HG03064 (cell line): ENCODE measurements around the gene PRSS33.

Experiments
- ATAC-seq: cut with Tn5 transposase; IDR thresholded peaks from one replicate; pipeline ENCODE4 v1.9.1; 2021; ENCODE audit warnings: low read depth; ENCODE audit not compliant: unreplicated experiment

The PRSS33 gene

GRCh38 chr16:2745116-2745890 lies 42.1 kb downstream of the PRSS33 start:
- no peak for ATAC-seq

- no peak for ATAC-seq
Observed at GRCh38 chr16:2744711-2745110, 42.6 kb downstream of the PRSS33 start.

GRCh38 chr16:2743007-2743810 lies 44.2 kb downstream of the PRSS33 start:
- ATAC-seq, result no peak

GRCh38 chr16:2742323-2743006 lies 44.9 kb downstream of the PRSS33 start:
- no peak for ATAC-seq

DNA sequence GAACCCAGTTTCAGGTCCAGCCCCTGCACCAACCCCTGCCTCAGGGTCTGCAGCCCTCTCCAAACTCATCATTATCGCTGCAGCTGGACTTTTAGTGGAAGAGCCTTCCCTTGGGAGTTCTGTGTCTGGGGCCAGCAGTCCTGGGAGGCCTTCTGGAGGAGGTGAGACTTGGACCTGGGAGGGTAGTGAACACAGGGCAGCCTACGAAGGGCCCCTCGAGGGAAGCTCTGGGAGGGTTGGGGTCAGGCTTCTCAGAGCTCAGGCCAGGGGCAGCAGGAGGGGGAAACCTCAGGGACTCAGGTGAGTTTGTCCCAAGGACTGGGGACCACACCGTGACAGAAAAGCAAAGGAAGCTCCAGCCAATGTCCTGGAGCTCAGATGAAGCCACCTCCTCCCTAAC lies 46.2 kb downstream of the PRSS33 start:
- ATAC-seq, result no peak

- no peak for ATAC-seq
Observed at GRCh38 chr16:2740476-2740875, 46.9 kb downstream of the PRSS33 start.

DNA sequence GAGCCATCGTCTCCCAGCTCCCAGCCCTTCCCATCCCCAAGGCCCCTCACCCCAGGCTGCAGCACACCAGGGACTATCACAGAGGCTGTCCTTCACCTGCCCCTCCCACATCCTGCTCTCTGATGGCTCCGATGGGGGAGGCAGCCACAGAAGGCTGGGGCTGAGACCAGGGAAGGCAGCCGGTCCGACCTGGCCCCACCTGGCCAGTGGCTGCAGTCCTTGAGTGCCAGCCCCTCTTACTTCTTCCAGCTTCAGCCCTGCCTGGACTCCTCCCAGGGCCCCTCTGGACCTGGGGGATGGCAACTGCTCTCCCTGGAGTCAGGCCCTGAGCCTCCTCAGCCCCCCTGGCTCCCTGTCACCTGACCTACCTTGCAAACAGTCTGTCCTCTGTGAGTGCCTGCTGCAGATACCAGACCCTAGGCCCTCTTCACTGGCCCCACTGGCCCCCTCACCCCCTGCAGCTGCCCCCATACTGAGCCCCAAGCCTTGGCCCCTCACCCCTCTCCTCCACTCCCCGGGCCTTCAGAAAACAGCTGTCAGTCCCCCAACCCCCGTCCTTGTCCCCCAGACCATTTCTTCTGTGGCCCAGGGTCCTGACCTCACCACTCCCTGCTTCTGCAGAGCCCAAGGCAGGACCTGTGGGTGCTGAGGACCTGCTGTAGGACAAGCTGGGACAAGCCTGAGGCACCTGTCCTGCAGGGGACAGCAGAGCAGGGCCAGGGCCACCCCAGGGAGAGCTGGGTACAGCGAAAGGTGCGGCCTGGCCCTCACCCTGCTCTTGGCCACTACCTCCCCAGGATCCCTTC lies 47.5 kb downstream of the PRSS33 start:
- ATAC-seq, result no peak

DNA sequence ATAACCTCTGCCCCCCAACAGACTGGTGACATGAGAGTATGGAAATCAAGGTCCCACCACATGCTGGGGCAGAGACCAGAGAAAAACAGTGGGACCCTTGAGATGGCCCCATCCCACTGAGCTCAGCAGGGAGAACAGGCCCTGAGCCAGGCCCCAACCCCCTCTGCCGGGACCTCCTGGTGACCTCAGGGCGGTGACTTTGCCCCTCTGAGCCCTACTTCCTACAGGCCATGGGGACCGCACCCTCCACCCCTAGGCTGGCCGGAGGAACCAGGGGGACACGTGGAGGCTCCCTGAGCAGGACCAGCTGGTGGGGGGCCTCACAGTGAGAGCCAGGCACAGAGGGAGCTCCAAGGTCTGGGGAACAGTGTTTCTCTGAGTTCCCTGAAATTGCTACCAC lies 48.7 kb downstream of the PRSS33 start:
- ATAC-seq, result no peak

GRCh38 chr16:2737895-2738418 lies 49.4 kb downstream of the PRSS33 start:
- no peak for ATAC-seq

- no peak for ATAC-seq
Observed at GRCh38 chr16:2737238-2737605, 50.1 kb downstream of the PRSS33 start.

DNA sequence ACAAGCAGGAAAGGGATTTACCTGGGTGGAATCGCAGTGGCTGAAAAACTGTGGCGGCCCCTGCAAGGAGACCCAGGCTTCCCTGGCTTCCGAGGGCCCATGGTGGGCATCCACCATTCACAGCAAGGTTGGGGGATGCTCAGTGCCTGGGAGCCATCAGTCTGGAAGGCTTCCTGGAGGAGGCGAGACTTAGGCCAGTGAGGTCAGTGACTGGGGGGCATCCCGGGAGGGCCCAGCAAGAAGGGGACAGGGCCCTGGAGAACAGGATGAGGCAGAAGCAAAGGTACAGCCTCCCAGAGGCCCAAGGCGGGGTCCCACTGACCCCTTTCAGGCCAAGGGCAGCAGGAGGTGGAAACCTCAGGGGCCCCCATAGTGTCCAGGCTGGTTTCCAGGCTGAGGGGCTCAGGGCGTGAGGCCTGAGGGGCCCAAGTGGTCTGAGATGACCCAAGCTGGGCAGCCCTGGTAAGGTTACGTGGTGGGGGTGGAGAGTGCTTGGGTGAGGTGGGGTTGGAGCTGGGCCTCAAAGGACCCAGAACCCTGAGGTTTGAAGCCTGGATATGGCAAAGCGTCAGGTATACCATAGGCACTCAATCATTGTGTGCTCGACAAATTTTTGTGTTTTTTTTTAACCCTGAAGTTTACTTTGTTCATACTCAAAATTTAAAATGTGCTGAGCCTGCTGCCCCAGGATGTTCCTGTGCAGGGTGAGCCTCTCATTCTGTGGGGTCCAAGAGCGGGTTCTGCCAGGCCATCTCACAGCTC lies 50.7 kb downstream of the PRSS33 start:
- no peak for ATAC-seq

- ATAC-seq, result no peak
Observed at GRCh38 chr16:2734844-2735515, 52.4 kb downstream of the PRSS33 start.
